HAP-1 (cell line): ENCODE measurements around the gene ASIC4.

ENCODE experiments used
- DNase-seq, 2 experiments: peaks; one replicate each; pipeline ENCODE4 v3.0.0-alpha.2; 2016 to 2020; ENCODE audit warnings: low spot score in 2 of 2
- H3K27me3 ChIP-seq: fragments of 250-450 bp; sonication (Bioruptor Pico); 2 replicates; pipeline ENCODE4 v1.5.1; 2020; ENCODE audit warnings: low read depth, mild to moderate bottlenecking, moderate library complexity
- H3K36me3 ChIP-seq: fragments of 250-450 bp; sonication (Bioruptor Pico); replicated peaks from 2 replicates; pipeline ENCODE4 v1.5.1; 2020; ENCODE audit warnings: mild to moderate bottlenecking
- H3K4me1 ChIP-seq: fragments of 250-450 bp; sonication (Bioruptor Pico); 2 replicates; pipeline ENCODE4 v1.5.1; 2020; ENCODE audit warnings: mild to moderate bottlenecking
- H3K4me3 ChIP-seq: fragments of 250-450 bp; sonication (Bioruptor Pico); 2 replicates; pipeline ENCODE4 v1.5.1; 2020; ENCODE audit warnings: mild to moderate bottlenecking, moderate library complexity
- H3K9me3 ChIP-seq: fragments of 250-450 bp; sonication (Bioruptor Pico); 2 replicates; pipeline ENCODE4 v1.5.1; 2020; ENCODE audit warnings: mild to moderate bottlenecking, moderate library complexity
- in situ Hi-C: fragments of 300-500 bp; cut with MboI; formaldehyde crosslinking; loops from 3 replicates; pipeline ENCODE4 v1.14.3; 2020; ENCODE audit warnings: low sequenced_read_pairs, inconsistent platforms, mixed read lengths

The ASIC4 gene

DNA sequence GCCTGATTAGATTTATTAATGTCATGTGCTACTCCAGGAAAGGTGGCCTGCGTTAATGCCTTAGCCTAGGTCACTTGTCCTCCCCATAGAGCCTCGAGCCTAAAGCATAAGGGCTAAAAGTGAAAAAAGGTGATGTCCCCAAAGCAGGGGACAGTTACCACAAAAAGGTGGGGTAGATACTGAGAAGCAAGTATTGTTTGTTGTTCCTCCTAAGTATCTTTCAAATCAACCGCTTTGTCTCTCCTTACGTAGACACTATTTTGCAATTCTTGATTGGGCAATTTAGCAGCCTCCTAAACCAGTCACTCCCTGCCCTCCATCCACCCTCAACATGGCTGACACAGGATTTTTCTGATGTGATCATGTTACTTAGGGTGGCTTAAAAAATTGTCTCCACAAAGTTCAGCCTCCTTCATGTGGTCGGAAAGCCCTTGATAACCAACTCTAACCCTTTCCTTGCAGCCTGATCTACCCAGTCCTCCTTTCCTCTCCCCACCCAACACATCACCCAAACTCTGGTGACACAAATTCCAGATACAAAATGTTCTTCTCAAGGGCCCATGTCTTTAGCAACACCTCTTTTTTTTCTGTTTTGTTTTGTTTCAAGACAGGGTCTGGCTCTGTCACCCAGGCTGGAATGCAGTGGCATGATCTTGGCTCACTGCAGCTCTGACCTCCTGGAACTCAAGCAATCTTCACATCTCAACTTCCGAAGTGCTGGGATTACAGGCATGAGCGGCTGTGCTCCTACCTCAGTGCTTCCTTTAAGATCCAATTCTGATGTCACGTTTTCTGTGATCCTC lies 64.7 kb downstream of the ASIC4 start:
- no peaks in the 10 kb centered on the region for H3K36me3 ChIP-seq

DNA sequence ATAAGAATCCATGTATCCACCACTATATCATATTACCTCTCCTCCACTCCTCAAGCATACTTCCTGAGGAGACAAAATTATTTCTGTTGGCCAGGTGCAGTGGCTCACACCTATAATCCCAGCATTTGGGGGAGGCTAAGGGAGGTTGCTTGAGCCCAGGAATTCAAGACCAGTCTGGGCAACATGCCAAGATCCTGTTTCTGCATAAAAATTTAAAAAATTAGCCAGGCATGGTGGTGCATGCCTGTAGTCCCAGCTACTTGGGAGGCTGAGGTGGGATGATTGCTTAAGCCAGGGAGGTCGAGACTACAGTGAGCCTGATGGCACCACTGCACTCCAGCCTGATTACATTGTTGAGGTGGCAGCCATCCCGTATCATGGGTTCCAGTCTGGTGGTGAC lies 67.1 kb downstream of the ASIC4 start:
- in situ Hi-C loops, result no loop called here
- no peaks in the 10 kb centered on the region; the same call in 1 of the 2 replicates for H3K9me3 ChIP-seq
- no peak overlapping the region for H3K4me3 ChIP-seq
- no peaks in the 10 kb centered on the region for H3K36me3 ChIP-seq
- H3K27me3 ChIP-seq, result peaks cover 4% of the 10 kb centered on the region; the same call in 1 of the 2 replicates
- H3K4me1 ChIP-seq, result 0 out of 2 replicates have a peak, but pooled peaks cover 2% of the 10 kb centered on the region
- DNase-seq, result no peak

More for the DNA sequence above, 64.7 kb downstream of the ASIC4 start:
- Histone ChIP-seq H3K4me3 (no peak overlapping the region), H3K4me1 (0 out of 2 replicates have a peak, but pooled peaks cover 2% of the 10 kb centered on the region), H3K27me3 (no peaks in the 10 kb centered on the region), H3K9me3 (no peaks in the 10 kb centered on the region; the same call in 1 of the 2 replicates)
- DNase-seq, result no peak
- in situ Hi-C loops, result no loop called here
